Naive B cell (primary cell): ENCODE results near the gene SNCB. TPM values are rescaled to one million over a fixed set of nuclear protein-coding genes. Genes with fewer than 3 reads are reported as not detected.

Experiments used
- ATAC-seq, 2 donors: fragments of 150-1000 bp; cut with Tn5 transposase; 2 replicates each; pipeline ENCODE4 v1.10.0; 2021; ENCODE audit warnings: low read depth in 2 of 2, mild to moderate bottlenecking in 2 of 2, moderate library complexity in 2 of 2
- DNase-seq: peaks from one replicate; pipeline ENCODE4 v3.0.0; 2022
- H3K27ac Mint-ChIP-seq, 6 donors: one replicate each; pipeline ENCODE4 v1.8.0; 2020 to 2022; ENCODE audit warnings: mild to moderate bottlenecking in 6 of 6, mixed read lengths in 6 of 6, moderate library complexity in 5 of 6, inconsistent platforms in 2 of 6
- H3K27me3 Mint-ChIP-seq, 3 donors: one replicate each; pipeline ENCODE4 v1.8.0; 2021 to 2022; ENCODE audit warnings: mixed read lengths in 3 of 3, mild to moderate bottlenecking in 1 of 3
- H3K36me3 Mint-ChIP-seq, 2 donors: one replicate each; pipeline ENCODE4 v1.8.0; 2020 to 2022; ENCODE audit warnings: mixed read lengths in 2 of 2, inconsistent platforms in 1 of 2, mild to moderate bottlenecking in 1 of 2
- H3K4me1 Mint-ChIP-seq, 3 donors: one replicate each; pipeline ENCODE4 v1.8.0; 2020 to 2022; ENCODE audit warnings: mixed read lengths in 3 of 3, inconsistent platforms in 1 of 3, mild to moderate bottlenecking in 1 of 3, moderate library complexity in 1 of 3
- H3K4me3 Mint-ChIP-seq, 8 donors: one replicate each; pipeline ENCODE4 v1.8.0; 2020 to 2022; ENCODE audit warnings: mild to moderate bottlenecking in 8 of 8, mixed read lengths in 8 of 8, moderate library complexity in 8 of 8, inconsistent platforms in 2 of 8
- H3K9me3 Mint-ChIP-seq, 7 donors: one replicate each; pipeline ENCODE4 v1.8.0; 2020 to 2022; ENCODE audit warnings: mixed read lengths in 7 of 7, mild to moderate bottlenecking in 5 of 7, inconsistent platforms in 2 of 7, moderate library complexity in 1 of 7
- polyA plus RNA-seq, 6 donors: library from polyadenylated mRNA; unstranded; fragments of 300-500 nt; fragmentation: Illumina TruSeq; gene quantifications; one replicate each; pipeline ENCODE4 v1.2.3, GENCODE V29; 2021; ENCODE audit warnings: low read depth in 6 of 6

The SNCB gene
- polyA plus RNA-seq = 1 to 10 TPM in 3 of 6 donors, under 1 TPM in 2, not detected in 1; 0.34 to 1.1 (median 1.0) TPM

GRCh38 chr5:176629853-176630680, at the start of gene SNCB, which contains the start of gene EIF4E1B:
Gene SNCB (minus strand): TSS chr5:176630534. CDS start chr5:176629654, 880 bp downstream.
Gene EIF4E1B (plus strand): TSS chr5:176630675. CDS start chr5:176642788, 12,113 bp downstream.
- ATAC-seq (peak; percentile 90 to 91), DNase-seq (peak; percentile 68)
- H3K36me3 Mint-ChIP-seq = no peaks in the 10 kb centered on the region
- peaks cover 0 to 2% (median 0%) of the 10 kb centered on the region in 7 donors for H3K9me3 Mint-ChIP-seq
- H3K4me3 Mint-ChIP-seq = peak within 1 kb of the TSS; percentile 72 to 93 (median 84)
- peaks cover 32 to 40% (median 33%) of the 10 kb centered on the region in 3 donors for H3K27me3 Mint-ChIP-seq
- peaks cover 36 to 53% (median 52%) of the 10 kb centered on the region in 3 donors for H3K4me1 Mint-ChIP-seq
- peak within 1 kb of the TSS in 5 of 6 donors; percentile 49 to 78 (median 63) for H3K27ac Mint-ChIP-seq

GRCh38 chr5:176679365-176680225, 49.3 kb upstream of the SNCB start:
- H3K27me3 Mint-ChIP-seq = peaks cover 57 to 76% (median 69%) of the 10 kb centered on the region in 3 donors
- no peak for ATAC-seq

GRCh38 chr5:176678584-176678983, 48.2 kb upstream of the SNCB start:
- Mint-ChIP-seq H3K9me3 (peaks cover 0 to 3% (median 0%) of the 10 kb centered on the region in 7 donors), H3K27me3 (peaks cover 52 to 79% (median 70%) of the 10 kb centered on the region in 3 donors), H3K4me1 (peaks cover 0 to 5% (median 4%) of the 10 kb centered on the region in 3 donors), H3K36me3 (no peaks in the 10 kb centered on the region), H3K4me3 (no peak overlapping the region), H3K27ac (no peak overlapping the region)
- no peak for DNase-seq
- ATAC-seq = no peak

More at GRCh38 chr5:176679365-176680225, 49.3 kb upstream of the SNCB start:
- Mint-ChIP-seq H3K36me3 (peaks cover 0 to 8% of the 10 kb centered on the region in 2 donors), H3K4me3 (no peak overlapping the region), H3K4me1 (peaks cover 0 to 5% (median 4%) of the 10 kb centered on the region in 3 donors), H3K27ac (peak overlapping the region in 2 of 6 donors; percentile 9 to 79), H3K9me3 (peaks cover under 1 to 13% (median 8%) of the 10 kb centered on the region in 7 donors)
- no peak for DNase-seq

GRCh38 chr5:176677209-176677939, 47.0 kb upstream of the SNCB start:
- peaks cover 0 to 5% (median 4%) of the 10 kb centered on the region in 3 donors for H3K4me1 Mint-ChIP-seq

GRCh38 chr5:176676361-176676824, 46.1 kb upstream of the SNCB start:
- H3K27ac Mint-ChIP-seq = no peak overlapping the region
- no peak for DNase-seq
- ATAC-seq = no peak
- H3K4me3 Mint-ChIP-seq = no peak overlapping the region
- no peaks in the 10 kb centered on the region for H3K9me3 Mint-ChIP-seq
- no peaks in the 10 kb centered on the region for H3K36me3 Mint-ChIP-seq
- H3K27me3 Mint-ChIP-seq = peaks cover 42 to 76% (median 72%) of the 10 kb centered on the region in 3 donors
- peaks cover 0 to 5% (median 4%) of the 10 kb centered on the region in 3 donors for H3K4me1 Mint-ChIP-seq

More at GRCh38 chr5:176677209-176677939, 47.0 kb upstream of the SNCB start:
- peaks cover 45 to 76% (median 69%) of the 10 kb centered on the region in 3 donors for H3K27me3 Mint-ChIP-seq
- DNase-seq (no peak), ATAC-seq (no peak)
- H3K9me3 Mint-ChIP-seq = no peaks in the 10 kb centered on the region
- peak overlapping the region in 1 of 6 donors; percentile 49 for H3K27ac Mint-ChIP-seq
- no peaks in the 10 kb centered on the region for H3K36me3 Mint-ChIP-seq
- peak overlapping the region in 1 of 8 donors; percentile 9 for H3K4me3 Mint-ChIP-seq

GRCh38 chr5:176675676-176676360, 45.5 kb upstream of the SNCB start:
- ATAC-seq = no peak
- H3K4me3 Mint-ChIP-seq = no peak overlapping the region
- peaks cover 4 to 5% (median 4%) of the 10 kb centered on the region in 3 donors for H3K4me1 Mint-ChIP-seq
- no peaks in the 10 kb centered on the region for H3K36me3 Mint-ChIP-seq
- H3K9me3 Mint-ChIP-seq = no peaks in the 10 kb centered on the region
- H3K27me3 Mint-ChIP-seq = peaks cover 40 to 76% (median 75%) of the 10 kb centered on the region in 3 donors
- no peak overlapping the region for H3K27ac Mint-ChIP-seq
- no peak for DNase-seq

GRCh38 chr5:176674799-176675198, 44.5 kb upstream of the SNCB start:
- H3K4me3 Mint-ChIP-seq = no peak overlapping the region
- H3K9me3 Mint-ChIP-seq = no peaks in the 10 kb centered on the region
- H3K27ac Mint-ChIP-seq = peak overlapping the region in 1 of 6 donors; percentile 26
- peaks cover 4 to 5% (median 4%) of the 10 kb centered on the region in 3 donors for H3K4me1 Mint-ChIP-seq
- H3K36me3 Mint-ChIP-seq = no peaks in the 10 kb centered on the region
- peaks cover 38 to 78% (median 71%) of the 10 kb centered on the region in 3 donors for H3K27me3 Mint-ChIP-seq
- DNase-seq (no peak), ATAC-seq (no peak)

- no peaks in the 10 kb centered on the region for H3K36me3 Mint-ChIP-seq
- ATAC-seq = no peak
- no peak for DNase-seq
- H3K4me1 Mint-ChIP-seq = peaks cover 4 to 5% (median 4%) of the 10 kb centered on the region in 3 donors
- peaks cover 37 to 73% (median 70%) of the 10 kb centered on the region in 3 donors for H3K27me3 Mint-ChIP-seq
- no peaks in the 10 kb centered on the region for H3K9me3 Mint-ChIP-seq
- no peak overlapping the region for H3K4me3 Mint-ChIP-seq
- no peak overlapping the region for H3K27ac Mint-ChIP-seq
Observed at GRCh38 chr5:176673651-176674583, 43.6 kb upstream of the SNCB start.

GRCh38 chr5:176671890-176672747, 41.8 kb upstream of the SNCB start:
- Mint-ChIP-seq H3K27ac (no peak overlapping the region), H3K27me3 (peaks cover 27 to 73% (median 66%) of the 10 kb centered on the region in 3 donors), H3K36me3 (no peaks in the 10 kb centered on the region), H3K4me3 (peak overlapping the region in 1 of 8 donors; percentile 42), H3K9me3 (no peaks in the 10 kb centered on the region), H3K4me1 (peaks cover 0 to 4% (median 1%) of the 10 kb centered on the region in 3 donors)
- no peak for DNase-seq
- no peak for ATAC-seq

GRCh38 chr5:176671399-176671798, 41.1 kb upstream of the SNCB start:
- no peaks in the 10 kb centered on the region for H3K9me3 Mint-ChIP-seq
- no peak for ATAC-seq
- no peaks in the 10 kb centered on the region for H3K36me3 Mint-ChIP-seq
- DNase-seq = no peak
- peaks cover 29 to 70% (median 59%) of the 10 kb centered on the region in 3 donors for H3K27me3 Mint-ChIP-seq
- peak overlapping the region in 1 of 8 donors; percentile 42 for H3K4me3 Mint-ChIP-seq
- peaks cover 0 to 4% (median 0%) of the 10 kb centered on the region in 3 donors for H3K4me1 Mint-ChIP-seq
- peak overlapping the region in 1 of 6 donors; percentile 64 for H3K27ac Mint-ChIP-seq
